Peyer's patch (tissue), 4 donors: ENCODE measurements around the gene NLGN1.

ENCODE experiments used
- CTCF ChIP-seq, 6 experiments: fragments of 450-650 bp in 4 of 6; fragments of 200-600 bp in 2 of 6; sonication (generic) in 1 of 6; IDR thresholded peaks; one replicate each; pipeline ENCODE4 v1.5.1; 2017 to 2019; ENCODE audit warnings: antibody characterized with exemption in 6 of 6, mild to moderate bottlenecking in 3 of 6, moderate library complexity in 1 of 6
- POLR2A ChIP-seq, 2 donors: fragments of 450-650 bp; IDR thresholded peaks; one replicate each; pipeline ENCODE4 v1.5.1; 2017; ENCODE audit warnings: antibody characterized with exemption in 2 of 2, mild to moderate bottlenecking in 2 of 2, moderate library complexity in 2 of 2

GRCh38 chr3:173652093-173652492 lies 254.5 kb downstream of the NLGN1 start:
- TF ChIP-seq CTCF (IDR thresholded peaks at IDR 0.05) (no peak), POLR2A (IDR thresholded peaks at IDR 0.05) (no peak)
